HUES6 (cell line): Measurements from ENCODE around the gene DPPA4.
A peak's percentile ranks its signal among the peaks of the same experiment; 100 is the strongest.

ENCODE experiments used
- H3K27ac ChIP-seq: 2 replicates; pipeline ENCODE4 v1.7.0; 2013; ENCODE audit warnings: low read depth, mild to moderate bottlenecking, low read length, inconsistent platforms
- H3K27me3 ChIP-seq: 2 replicates; pipeline ENCODE4 v1.6.1; 2013; ENCODE audit warnings: low read length; ENCODE audit not compliant: control insufficient read depth, insufficient read depth
- H3K36me3 ChIP-seq: 2 replicates; pipeline ENCODE4 v1.6.1; 2013; ENCODE audit warnings: low read length; ENCODE audit not compliant: control insufficient read depth, insufficient read depth
- H3K4me1 ChIP-seq: 2 replicates; pipeline ENCODE4 v1.6.1; 2013; ENCODE audit warnings: low read length; ENCODE audit not compliant: control insufficient read depth, insufficient read depth
- H3K4me3 ChIP-seq: 2 replicates; pipeline ENCODE4 v1.5.1; 2013; ENCODE audit warnings: low read depth, low read length
- H3K9ac ChIP-seq: one replicate; pipeline ENCODE4 v1.6.1; 2013; ENCODE audit warnings: mild to moderate bottlenecking, low read length
- H3K9me3 ChIP-seq: 2 replicates; pipeline ENCODE4 v1.6.1; 2013; ENCODE audit warnings: low read depth, low read length; ENCODE audit not compliant: control insufficient read depth, insufficient read depth

Gene DPPA4

GRCh38 chr3:109338322-109338721, 976 bp upstream of the DPPA4 start:
- Histone ChIP-seq H3K27ac (peak overlapping the region; percentile 98; the same call in 1 of the 2 replicates), H3K36me3 (peaks cover 48% of the 10 kb centered on the region), H3K9me3 (no peaks in the 10 kb centered on the region), H3K27me3 (no peaks in the 10 kb centered on the region), H3K4me3 (peak overlapping the region; percentile 97), H3K9ac (peak overlapping the region; percentile 100), H3K4me1 (peaks cover 10% of the 10 kb centered on the region)

- peak overlapping the region; percentile 100 for H3K9ac ChIP-seq
- H3K9me3 ChIP-seq: no peaks in the 10 kb centered on the region
- H3K27me3 ChIP-seq: no peaks in the 10 kb centered on the region
- H3K4me1 ChIP-seq: peaks cover 21% of the 10 kb centered on the region
- H3K36me3 ChIP-seq: peaks cover 52% of the 10 kb centered on the region
- H3K27ac ChIP-seq: peak overlapping the region; percentile 98
- peak overlapping the region; percentile 97 for H3K4me3 ChIP-seq
Measured at GRCh38 chr3:109336291-109336861, 970 bp downstream of the DPPA4 start.

GRCh38 chr3:109334572-109334971, 2.8 kb downstream of the DPPA4 start:
- Histone ChIP-seq H3K4me3 (peak overlapping the region; percentile 97), H3K27ac (peak overlapping the region; percentile 56), H3K27me3 (no peaks in the 10 kb centered on the region), H3K9me3 (no peaks in the 10 kb centered on the region), H3K9ac (peak overlapping the region; percentile 100), H3K4me1 (peaks cover 17% of the 10 kb centered on the region), H3K36me3 (peaks cover 70% of the 10 kb centered on the region)

- peaks cover 97% of the 10 kb centered on the region for H3K36me3 ChIP-seq
- H3K27ac ChIP-seq: no peak overlapping the region
- peak overlapping the region; percentile 97 for H3K4me3 ChIP-seq
- H3K9me3 ChIP-seq: no peaks in the 10 kb centered on the region
- H3K4me1 ChIP-seq: peaks cover 12% of the 10 kb centered on the region
- H3K27me3 ChIP-seq: no peaks in the 10 kb centered on the region
- H3K9ac ChIP-seq: peak overlapping the region; percentile 2
Measured at GRCh38 chr3:109331692-109332091, 5.7 kb downstream of the DPPA4 start.

GRCh38 chr3:109330405-109330804, 6.9 kb downstream of the DPPA4 start:
- H3K36me3 ChIP-seq: peaks cover 92% of the 10 kb centered on the region
- H3K27ac ChIP-seq: no peak overlapping the region
- no peak overlapping the region for H3K4me3 ChIP-seq
- no peaks in the 10 kb centered on the region for H3K27me3 ChIP-seq
- no peak overlapping the region for H3K9ac ChIP-seq
- no peaks in the 10 kb centered on the region for H3K9me3 ChIP-seq
- peaks cover 12% of the 10 kb centered on the region for H3K4me1 ChIP-seq

GRCh38 chr3:109328202-109328601, 9.1 kb downstream of the DPPA4 start:
- H3K9me3 ChIP-seq: no peaks in the 10 kb centered on the region
- H3K27ac ChIP-seq: no peak overlapping the region
- peaks cover 70% of the 10 kb centered on the region for H3K36me3 ChIP-seq
- H3K9ac ChIP-seq: no peak overlapping the region
- no peak overlapping the region for H3K4me3 ChIP-seq
- peaks cover 12% of the 10 kb centered on the region for H3K4me1 ChIP-seq
- H3K27me3 ChIP-seq: no peaks in the 10 kb centered on the region

- H3K36me3 ChIP-seq: peaks cover 46% of the 10 kb centered on the region
- H3K9me3 ChIP-seq: no peaks in the 10 kb centered on the region
- no peak overlapping the region for H3K9ac ChIP-seq
Measured at GRCh38 chr3:109325657-109326056, 11.7 kb downstream of the DPPA4 start.

GRCh38 chr3:109325109-109325508, 12.2 kb downstream of the DPPA4 start:
- Histone ChIP-seq H3K4me3 (no peak overlapping the region), H3K9me3 (no peaks in the 10 kb centered on the region), H3K36me3 (peaks cover 40% of the 10 kb centered on the region), H3K4me1 (no peaks in the 10 kb centered on the region), H3K9ac (no peak overlapping the region), H3K27ac (no peak overlapping the region), H3K27me3 (no peaks in the 10 kb centered on the region)

More at GRCh38 chr3:109325657-109326056, 11.7 kb downstream of the DPPA4 start:
- Histone ChIP-seq H3K27me3 (no peaks in the 10 kb centered on the region), H3K4me3 (no peak overlapping the region), H3K27ac (no peak overlapping the region), H3K4me1 (no peaks in the 10 kb centered on the region; the same call in 1 of the 2 replicates)

- Histone ChIP-seq H3K27ac (no peak within 1 kb of the TSS; the same call in 1 of the 2 replicates), H3K4me1 (peaks cover 32% of the 10 kb centered on the region), H3K36me3 (no peaks in the 10 kb centered on the region), H3K27me3 (no peaks in the 10 kb centered on the region), H3K4me3 (peak within 1 kb of the TSS; percentile 32; the same call in 1 of the 2 replicates), H3K9me3 (no peaks in the 10 kb centered on the region), H3K9ac (peak within 1 kb of the TSS; percentile 34)
Measured at GRCh38 chr3:109316162-109316730, 21.1 kb downstream of the DPPA4 start, which contains the start of gene DPPA2. Gene DPPA2 (minus strand): TSS chr3:109316517. CDS start chr3:109314542, 1,975 bp downstream.

- Histone ChIP-seq H3K4me3 (no peak overlapping the region), H3K27me3 (no peaks in the 10 kb centered on the region), H3K4me1 (peaks cover 32% of the 10 kb centered on the region), H3K9me3 (no peaks in the 10 kb centered on the region), H3K36me3 (peaks cover 7% of the 10 kb centered on the region), H3K9ac (no peak overlapping the region), H3K27ac (peak overlapping the region; percentile 54; the same call in 1 of the 2 replicates)
Measured at GRCh38 chr3:109313061-109313460, 24.3 kb downstream of the DPPA4 start.

GRCh38 chr3:109297496-109297895, 39.9 kb downstream of the DPPA4 start:
- H3K36me3 ChIP-seq: peaks cover 7% of the 10 kb centered on the region
- H3K9ac ChIP-seq: no peak overlapping the region
- H3K9me3 ChIP-seq: no peaks in the 10 kb centered on the region
- no peak overlapping the region for H3K4me3 ChIP-seq
- H3K4me1 ChIP-seq: no peaks in the 10 kb centered on the region
- H3K27ac ChIP-seq: no peak overlapping the region
- no peaks in the 10 kb centered on the region for H3K27me3 ChIP-seq
